ENCODE results near the gene MFAP3.

GRCh38 chr5:154077696-154078095 lies 38.9 kb downstream of the MFAP3 start:
- TF ChIP-seq CTCF (conservative IDR thresholded peaks at IDR 0.05; ENCODE audit: low read depth, low read length) = no peak
- no peak for TF ChIP-seq EZH2 (IDR thresholded peaks at IDR 0.05; ENCODE audit: borderline replicate concordance, low read depth, low read length, poor library complexity, severe bottlenecking)
